Stomach smooth muscle (tissue), 2 donors: ENCODE data around the gene STON2.
"Not testable (repeated sequence)": the region's sequence is repeated elsewhere in the genome, so short reads cannot be mapped to it uniquely, and the experiment has no call there.

ENCODE experiments used
- H3K27ac ChIP-seq: one replicate; pipeline ENCODE4 v1.7.0; 2013; ENCODE audit warnings: mild to moderate bottlenecking, low read length, inconsistent platforms
- H3K27me3 ChIP-seq, 2 donors: one replicate each; pipeline ENCODE4 v1.7.0; 2013; ENCODE audit warnings: low read length in 2 of 2; ENCODE audit not compliant: insufficient read depth in 2 of 2, control insufficient read depth in 1 of 2
- H3K36me3 ChIP-seq, 2 donors: one replicate each; pipeline ENCODE4 v1.7.0; 2013; ENCODE audit warnings: low read length in 2 of 2; ENCODE audit not compliant: control insufficient read depth in 2 of 2, insufficient read depth in 2 of 2
- H3K4me1 ChIP-seq: one replicate; pipeline ENCODE4 v1.7.0; 2013; ENCODE audit warnings: low read length; ENCODE audit not compliant: control insufficient read depth, insufficient read depth
- H3K4me3 ChIP-seq, 2 donors: one replicate each; pipeline ENCODE4 v1.7.0; 2013; ENCODE audit warnings: low read length in 2 of 2
- H3K9ac ChIP-seq, 2 donors: one replicate each; pipeline ENCODE4 v1.7.0; 2013; ENCODE audit warnings: low read length in 2 of 2, mild to moderate bottlenecking in 1 of 2
- H3K9me3 ChIP-seq, 2 donors: one replicate each; pipeline ENCODE4 v1.7.0; 2013; ENCODE audit warnings: low read length in 2 of 2; ENCODE audit not compliant: control insufficient read depth in 2 of 2
- donor health status: healthy.
- donor health status: Pancreatic carcinoma.

STON2 gene

GRCh38 chr14:81384900-81385299 is 15.2 kb downstream of the STON2 start:
- Histone ChIP-seq H3K4me3 (no peak overlapping the region), H3K9me3 (no peaks in the 10 kb centered on the region), H3K9ac (no peak overlapping the region), H3K4me1 (no peaks in the 10 kb centered on the region), H3K27ac (no peak overlapping the region), H3K36me3 (no peaks in the 10 kb centered on the region), H3K27me3 (no peaks in the 10 kb centered on the region)

GRCh38 chr14:81382517-81383225 is 17.5 kb downstream of the STON2 start:
- Histone ChIP-seq H3K9ac (no peak overlapping the region), H3K36me3 (no peaks in the 10 kb centered on the region), H3K4me3 (no peak overlapping the region), H3K27me3 (no peaks in the 10 kb centered on the region), H3K27ac (no peak overlapping the region), H3K9me3 (no peaks in the 10 kb centered on the region), H3K4me1 (no peaks in the 10 kb centered on the region)

- H3K4me3 ChIP-seq, H3K9me3 ChIP-seq, H3K36me3 ChIP-seq, H3K9ac ChIP-seq, H3K27me3 ChIP-seq, H3K27ac ChIP-seq, H3K4me1 ChIP-seq: not testable (repeated sequence)
These were observed 20.1 kb downstream of the STON2 start for GRCh38 chr14:81380009-81380408.

- Histone ChIP-seq H3K4me1 (no peaks in the 10 kb centered on the region), H3K9ac (no peak overlapping the region), H3K9me3 (no peaks in the 10 kb centered on the region), H3K27ac (no peak overlapping the region), H3K36me3 (no peaks in the 10 kb centered on the region), H3K4me3 (no peak overlapping the region), H3K27me3 (peaks cover 0 to 5% of the 10 kb centered on the region in 2 donors)
These were observed 28.3 kb downstream of the STON2 start for GRCh38 chr14:81371802-81372201.

GRCh38 chr14:81367563-81367962 is 32.6 kb downstream of the STON2 start:
- Histone ChIP-seq H3K4me1 (no peaks in the 10 kb centered on the region), H3K9ac (no peak overlapping the region), H3K27me3 (peaks cover 0 to 5% of the 10 kb centered on the region in 2 donors), H3K4me3 (no peak overlapping the region), H3K36me3 (no peaks in the 10 kb centered on the region), H3K27ac (no peak overlapping the region), H3K9me3 (no peaks in the 10 kb centered on the region)

GRCh38 chr14:81366884-81367283 is 33.2 kb downstream of the STON2 start:
- no peaks in the 10 kb centered on the region for H3K36me3 ChIP-seq
- H3K27ac ChIP-seq, result no peak overlapping the region
- H3K4me1 ChIP-seq, result no peaks in the 10 kb centered on the region
- no peaks in the 10 kb centered on the region for H3K9me3 ChIP-seq
- H3K27me3 ChIP-seq, result peaks cover 0 to 5% of the 10 kb centered on the region in 2 donors
- no peak overlapping the region for H3K9ac ChIP-seq
- H3K4me3 ChIP-seq, result no peak overlapping the region

GRCh38 chr14:81366214-81366613 is 33.9 kb downstream of the STON2 start:
- no peaks in the 10 kb centered on the region for H3K4me1 ChIP-seq
- H3K9me3 ChIP-seq, result no peaks in the 10 kb centered on the region
- no peak overlapping the region for H3K4me3 ChIP-seq
- peaks cover 0 to 5% of the 10 kb centered on the region in 2 donors for H3K27me3 ChIP-seq
- no peak overlapping the region for H3K27ac ChIP-seq
- no peaks in the 10 kb centered on the region for H3K36me3 ChIP-seq
- H3K9ac ChIP-seq, result no peak overlapping the region

GRCh38 chr14:81363746-81364378 is 36.3 kb downstream of the STON2 start:
- Histone ChIP-seq H3K4me3 (no peak overlapping the region), H3K9ac (no peak overlapping the region), H3K4me1 (no peaks in the 10 kb centered on the region), H3K27me3 (peaks cover 0 to 2% of the 10 kb centered on the region in 2 donors), H3K36me3 (no peaks in the 10 kb centered on the region), H3K9me3 (no peaks in the 10 kb centered on the region), H3K27ac (no peak overlapping the region)

GRCh38 chr14:81353691-81354323 is 46.3 kb downstream of the STON2 start:
- H3K9ac ChIP-seq, result no peak overlapping the region
- no peaks in the 10 kb centered on the region for H3K4me1 ChIP-seq
- H3K27ac ChIP-seq, result no peak overlapping the region
- no peaks in the 10 kb centered on the region for H3K27me3 ChIP-seq
- no peaks in the 10 kb centered on the region for H3K9me3 ChIP-seq
- H3K4me3 ChIP-seq, result no peak overlapping the region
- H3K36me3 ChIP-seq, result no peaks in the 10 kb centered on the region

GRCh38 chr14:81352413-81352812 is 47.7 kb downstream of the STON2 start:
- Histone ChIP-seq H3K27me3 (no peaks in the 10 kb centered on the region), H3K4me3 (no peak overlapping the region), H3K27ac (no peak overlapping the region), H3K4me1 (no peaks in the 10 kb centered on the region), H3K9me3 (no peaks in the 10 kb centered on the region), H3K36me3 (no peaks in the 10 kb centered on the region), H3K9ac (no peak overlapping the region)

- Histone ChIP-seq H3K4me1 (no peaks in the 10 kb centered on the region), H3K36me3 (no peaks in the 10 kb centered on the region), H3K4me3 (no peak overlapping the region), H3K27ac (no peak overlapping the region), H3K27me3 (no peaks in the 10 kb centered on the region), H3K9me3 (no peaks in the 10 kb centered on the region), H3K9ac (no peak overlapping the region)
These were observed 48.9 kb downstream of the STON2 start for GRCh38 chr14:81351205-81351604.
